Uterus (tissue), 2 donors: Measurements from ENCODE around the gene ME1.

ENCODE experiments used
- POLR2A ChIP-seq, 2 donors: fragments of 450-650 bp; IDR thresholded peaks; one replicate each; pipeline ENCODE4 v1.6.1; 2016; ENCODE audit warnings: antibody characterized with exemption in 2 of 2, mild to moderate bottlenecking in 1 of 2, moderate library complexity in 1 of 2
- TF ChIP-seq, protein P1 (sequence below), 4 experiments: fragments of 200-600 bp in 2 of 4; fragments of 450-650 bp in 2 of 4; sonication (generic) in 2 of 4; IDR thresholded peaks; one replicate each; pipeline ENCODE4 v1.5.1; 2016 to 2019; ENCODE audit warnings: antibody characterized with exemption in 4 of 4, mild to moderate bottlenecking in 2 of 4, moderate library complexity in 1 of 4

DNA sequence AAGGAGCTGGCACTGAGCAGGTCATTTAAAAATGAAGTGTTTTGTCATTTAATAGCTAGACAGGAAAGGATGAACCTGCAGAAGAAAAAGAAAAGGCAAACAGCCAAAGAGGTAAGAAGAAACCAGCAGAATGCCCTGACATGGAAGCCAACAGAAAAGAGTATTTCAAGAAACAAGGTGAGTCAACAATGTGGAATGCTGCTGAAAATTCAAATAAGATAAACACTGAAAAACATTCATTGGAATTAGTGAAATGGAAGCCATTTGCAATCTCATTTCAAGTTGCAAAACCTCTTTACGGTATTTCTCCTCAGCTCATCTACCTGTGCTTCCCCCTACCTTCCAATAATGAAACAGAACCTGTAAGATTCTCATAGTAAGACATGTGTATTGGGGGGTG lies 178.1 kb downstream of the ME1 start:
- TF ChIP-seq, protein P1, sequence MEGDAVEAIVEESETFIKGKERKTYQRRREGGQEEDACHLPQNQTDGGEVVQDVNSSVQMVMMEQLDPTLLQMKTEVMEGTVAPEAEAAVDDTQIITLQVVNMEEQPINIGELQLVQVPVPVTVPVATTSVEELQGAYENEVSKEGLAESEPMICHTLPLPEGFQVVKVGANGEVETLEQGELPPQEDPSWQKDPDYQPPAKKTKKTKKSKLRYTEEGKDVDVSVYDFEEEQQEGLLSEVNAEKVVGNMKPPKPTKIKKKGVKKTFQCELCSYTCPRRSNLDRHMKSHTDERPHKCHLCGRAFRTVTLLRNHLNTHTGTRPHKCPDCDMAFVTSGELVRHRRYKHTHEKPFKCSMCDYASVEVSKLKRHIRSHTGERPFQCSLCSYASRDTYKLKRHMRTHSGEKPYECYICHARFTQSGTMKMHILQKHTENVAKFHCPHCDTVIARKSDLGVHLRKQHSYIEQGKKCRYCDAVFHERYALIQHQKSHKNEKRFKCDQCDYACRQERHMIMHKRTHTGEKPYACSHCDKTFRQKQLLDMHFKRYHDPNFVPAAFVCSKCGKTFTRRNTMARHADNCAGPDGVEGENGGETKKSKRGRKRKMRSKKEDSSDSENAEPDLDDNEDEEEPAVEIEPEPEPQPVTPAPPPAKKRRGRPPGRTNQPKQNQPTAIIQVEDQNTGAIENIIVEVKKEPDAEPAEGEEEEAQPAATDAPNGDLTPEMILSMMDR (IDR thresholded peaks at IDR 0.05) = no peak
- TF ChIP-seq POLR2A (IDR thresholded peaks at IDR 0.05) = no peak
